Mucosa of descending colon (tissue), 3 donors: Measurements from ENCODE around the gene MCAT. TPM values are rescaled to one million over a fixed set of nuclear protein-coding genes. Genes with fewer than 3 reads are reported as not detected.
"Not testable (repeated sequence)": the region's sequence is repeated elsewhere in the genome, so short reads cannot be mapped to it uniquely, and the experiment has no call there.

Experiments
- ATAC-seq: fragments of 200-7000 bp; cut with Tn5 transposase; one replicate; pipeline ENCODE4 v1.9.1; 2020; ENCODE audit warnings: mild to moderate bottlenecking, moderate library complexity
- DNase-seq, 3 donors: peaks; one replicate each; pipeline ENCODE4 v3.0.0-alpha.2; 2020
- H3K36me3 ChIP-seq: fragments of 200-600 bp; one replicate; pipeline ENCODE4 v1.8.0; 2021; ENCODE audit warnings: low read depth, mild to moderate bottlenecking
- H3K4me1 ChIP-seq: fragments of 200-600 bp; one replicate; pipeline ENCODE4 v1.8.0; 2021; ENCODE audit warnings: low read depth, mild to moderate bottlenecking
- H3K4me3 ChIP-seq: fragments of 200-600 bp; one replicate; pipeline ENCODE4 v1.8.0; 2021; ENCODE audit warnings: mild to moderate bottlenecking
- H3K9me3 ChIP-seq: fragments of 200-600 bp; one replicate; pipeline ENCODE4 v1.8.0; 2021; ENCODE audit warnings: mild to moderate bottlenecking
- CTCF ChIP-seq: fragments of 200-600 bp; IDR thresholded peaks from one replicate; pipeline ENCODE4 v1.8.0; 2022; ENCODE audit warnings: antibody characterized with exemption, mild to moderate bottlenecking
- intact Hi-C, 2 donors: fragments of 100-400 bp; cut with DNase I in 1 of 2; cut with micrococcal nuclease in 1 of 2; formaldehyde crosslinking; loops; one replicate each; pipeline versions ENCODE4 v1.11.0 to v1.11.1; 2022; cut with DNase I, micrococcal nuclease
- total RNA-seq, 3 donors: library from RNA; stranded (reverse); fragmentation: NEBNext Ultra II Directional in 2 of 3; extraction: Animal tissue kit (Norgen Biotek cat#: 25700) in 2 of 3; gene quantifications; one replicate each; pipeline versions ENCODE4 v1.2.1 to v1.2.4, GENCODE V29; 2021 to 2023
- donor health status: DM: no; HTN: no; CAD: no; lungs with moderate emphysema.
- donor health status: DM: no; HTN: no; CAD: no.
- donor health status: DM: no; HTN: yes; CAD: no.

Gene MCAT
- total RNA-seq, 3 donors from 2014 or later: 16.1 to 18.8 (median 17.0) TPM

DNA sequence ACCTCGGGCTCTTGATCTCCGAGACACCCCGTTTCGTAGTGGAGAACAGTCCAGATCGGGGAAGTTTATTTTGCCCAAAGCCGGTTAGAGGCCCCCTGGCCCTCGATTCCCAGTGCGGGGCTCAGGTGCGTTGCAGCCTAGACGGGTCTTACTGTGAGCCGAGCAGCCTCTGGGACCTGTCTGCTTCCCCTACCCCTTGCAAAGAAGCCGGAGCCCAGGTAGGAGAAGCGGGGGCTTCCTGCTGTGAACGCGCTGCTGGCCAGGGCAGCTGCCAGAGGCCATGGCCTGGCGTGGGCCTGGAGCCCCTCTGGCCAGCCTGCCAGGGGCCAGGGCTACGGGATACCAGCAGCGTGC lies 8.8 kb upstream of the MCAT start:
- no peak for ATAC-seq
- DNase-seq: no peak

GRCh38 chr22:43151251-43152002 lies 8.2 kb upstream of the MCAT start, which contains the start of gene TSPO:
Gene TSPO, plus strand, starts transcription at chr22:43151559. Its CDS starts 7,680 bp downstream, at chr22:43159239.
- no peak for TF ChIP-seq CTCF
- Histone ChIP-seq H3K36me3 (no peaks in the 10 kb centered on the region), H3K4me3 (peak within 1 kb of the TSS; percentile 60), H3K9me3 (no peaks in the 10 kb centered on the region), H3K4me1 (peaks cover 27% of the 10 kb centered on the region)
- peak; percentile 84 to 90 (median 87) for DNase-seq
- peak; percentile 84 for ATAC-seq
- intact Hi-C loops: no loop called here

More for the DNA sequence above, 8.8 kb upstream of the MCAT start:
- Histone ChIP-seq H3K4me1 (peaks cover 30% of the 10 kb centered on the region), H3K4me3 (peak overlapping the region; percentile 60), H3K9me3 (no peaks in the 10 kb centered on the region), H3K36me3 (no peaks in the 10 kb centered on the region)
- intact Hi-C loops: no loop called here
- no peak for TF ChIP-seq CTCF

- H3K36me3 ChIP-seq: no peaks in the 10 kb centered on the region
- DNase-seq (peak in 2 of 3 donors; percentile 32 to 59), ATAC-seq (no peak)
- intact Hi-C loops: no loop called here
- H3K9me3 ChIP-seq: no peaks in the 10 kb centered on the region
- TF ChIP-seq CTCF: no peak
- peaks cover 27% of the 10 kb centered on the region for H3K4me1 ChIP-seq
- H3K4me3 ChIP-seq: no peak overlapping the region
Observed at GRCh38 chr22:43150731-43151206, 7.6 kb upstream of the MCAT start.

DNA sequence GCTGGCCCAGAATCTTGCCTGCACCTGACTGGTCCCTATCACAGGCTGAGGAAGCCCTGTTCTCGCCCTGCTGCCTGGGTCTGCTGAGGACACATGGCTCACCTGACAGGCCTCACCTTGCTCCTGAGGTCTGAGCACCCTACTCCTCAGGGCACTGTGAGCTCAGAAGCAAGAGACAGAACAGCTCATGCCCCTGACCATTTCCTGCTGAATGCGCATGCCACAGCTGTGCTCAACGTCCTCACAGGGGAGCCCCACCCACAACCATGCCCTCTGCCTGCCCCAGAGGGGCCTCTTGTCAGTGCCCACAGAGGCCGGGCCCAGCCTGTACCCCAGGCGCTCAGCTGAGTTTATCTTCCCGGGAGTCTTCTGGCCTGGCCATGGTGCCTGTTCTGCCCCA lies 5.4 kb upstream of the MCAT start:
- Histone ChIP-seq H3K36me3 (no peaks in the 10 kb centered on the region), H3K4me3 (no peak overlapping the region), H3K4me1 (peaks cover 19% of the 10 kb centered on the region), H3K9me3 (no peaks in the 10 kb centered on the region)
- DNase-seq: peak; percentile 45 to 74 (median 64)
- TF ChIP-seq CTCF: no peak
- intact Hi-C loops: no loop called here
- ATAC-seq: peak; percentile 15

DNA sequence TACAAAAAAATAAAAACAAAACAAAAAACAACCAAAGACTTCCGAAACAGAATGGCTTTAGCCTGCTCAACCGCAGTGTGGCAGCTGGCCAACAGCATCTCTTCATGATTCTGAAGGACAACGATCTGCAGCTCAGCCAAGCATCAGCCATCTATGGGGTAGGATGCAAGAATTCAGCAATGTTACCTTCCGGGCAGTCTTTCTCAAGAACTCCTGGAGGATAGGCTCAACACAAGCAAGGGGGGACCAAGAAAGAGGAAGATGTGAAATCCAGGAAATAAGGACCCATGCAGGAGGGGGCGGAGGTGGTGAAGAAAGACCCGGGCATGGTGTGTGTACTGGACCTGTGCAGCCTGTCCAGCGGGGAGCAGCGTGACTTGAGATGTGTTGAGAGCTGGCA lies 4.6 kb upstream of the MCAT start:
- no peak for TF ChIP-seq CTCF
- Histone ChIP-seq H3K4me3 (no peak overlapping the region), H3K4me1 (peaks cover 19% of the 10 kb centered on the region), H3K9me3 (no peaks in the 10 kb centered on the region), H3K36me3 (no peaks in the 10 kb centered on the region)
- DNase-seq (no peak), ATAC-seq (no peak)
- intact Hi-C loops: no loop called here

DNA sequence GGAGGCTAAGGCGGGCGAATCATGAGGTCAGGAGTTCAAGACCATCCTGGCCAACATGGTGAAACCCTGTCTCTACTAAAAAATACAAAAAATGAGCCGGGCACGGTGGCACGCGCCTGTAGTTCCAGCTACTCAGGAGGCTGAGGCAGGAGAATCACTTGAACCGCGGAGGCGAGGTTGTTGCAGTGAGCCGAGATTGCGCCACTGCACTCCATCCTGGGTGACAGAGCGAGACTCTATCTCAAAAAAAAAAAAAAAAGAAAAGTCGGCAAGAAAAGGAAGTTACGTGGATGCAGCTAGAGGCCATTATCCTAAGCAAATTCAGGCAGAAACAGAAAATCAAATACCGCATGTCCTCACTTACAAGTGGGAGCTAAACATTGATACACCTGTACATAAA lies 3.1 kb upstream of the MCAT start:
- intact Hi-C loops, DNase-seq, H3K4me3 ChIP-seq, ATAC-seq, H3K9me3 ChIP-seq, H3K36me3 ChIP-seq: not testable (repeated sequence)
- H3K4me1 ChIP-seq: peaks cover 23% of the 10 kb centered on the region

DNA sequence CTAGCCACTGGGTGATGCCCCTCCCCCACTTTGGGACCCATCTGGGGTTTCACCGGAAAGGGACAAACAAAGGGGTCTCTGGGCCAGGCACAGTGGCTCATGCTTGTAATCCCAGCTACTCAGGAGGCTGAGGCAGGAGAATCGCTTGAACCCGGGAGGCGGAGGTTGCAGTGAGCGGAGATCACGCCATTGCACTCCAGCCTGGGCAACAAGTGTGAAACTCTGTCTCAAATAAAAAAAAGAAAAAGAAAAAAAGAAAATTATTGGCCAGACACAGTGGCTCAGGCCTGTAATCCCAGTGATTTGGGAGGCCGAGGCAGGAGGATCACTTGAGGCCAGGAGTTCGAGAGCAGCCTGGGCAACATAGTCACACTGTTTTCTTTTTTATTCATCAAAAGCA lies 2.2 kb upstream of the MCAT start:
- ATAC-seq, H3K9me3 ChIP-seq, DNase-seq, intact Hi-C loops, H3K4me3 ChIP-seq, H3K36me3 ChIP-seq: not testable (repeated sequence)
- peaks cover 16% of the 10 kb centered on the region for H3K4me1 ChIP-seq
